NCI-H2227 (cell line): Measurements from ENCODE around the gene ZNF212.

Experiments used
- DNase-seq: peaks from one replicate; lab custom pipeline; 2025; ENCODE audit not compliant: unreplicated experiment; lab: John Stamatoyannopoulos, UW

The ZNF212 gene

DNA sequence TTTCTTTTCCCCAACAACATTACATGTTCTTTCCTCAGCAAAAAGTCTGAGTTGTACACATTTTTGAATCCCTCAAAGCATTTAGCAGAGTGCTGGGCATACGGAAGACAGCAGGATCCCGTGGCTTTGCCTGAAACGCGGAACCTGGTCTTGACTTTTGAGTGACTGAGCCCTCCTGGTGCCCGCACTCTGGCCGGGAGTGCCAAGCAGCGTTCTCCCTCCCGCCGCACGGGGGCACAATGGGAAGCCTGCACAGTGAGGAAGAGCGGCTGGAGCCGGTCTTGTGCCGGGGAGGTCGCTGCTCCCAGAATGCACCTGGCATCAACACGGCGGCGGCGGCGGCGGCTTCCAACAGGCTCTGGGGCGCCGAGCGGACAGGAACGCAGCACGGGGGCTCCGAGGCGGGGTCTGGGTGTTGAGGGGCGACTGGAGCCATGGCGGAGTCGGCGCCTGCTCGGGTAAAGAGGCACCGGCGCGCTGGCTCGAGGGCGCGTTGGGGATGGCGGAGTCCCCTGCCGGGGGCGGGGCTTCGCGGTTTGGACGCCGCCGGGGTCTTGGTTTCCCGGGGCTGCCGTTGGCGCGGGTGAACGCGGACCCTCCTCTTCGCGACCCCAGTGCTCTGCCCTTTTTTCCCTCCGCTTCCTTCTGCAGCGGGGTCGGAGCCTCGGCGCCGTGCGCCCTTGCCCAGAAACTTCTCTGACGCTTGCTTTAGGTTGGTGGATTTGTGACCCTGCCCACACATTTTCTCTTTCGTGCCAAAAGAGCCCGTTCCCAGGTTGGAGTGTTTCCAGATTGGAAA, at the start of gene ZNF212:
TSS of gene ZNF212 (plus strand) at position 307 of the 799 bp plus-strand sequence. CDS start at position 435, 128 bp downstream.
- peak; percentile 94 for DNase-seq

DNA sequence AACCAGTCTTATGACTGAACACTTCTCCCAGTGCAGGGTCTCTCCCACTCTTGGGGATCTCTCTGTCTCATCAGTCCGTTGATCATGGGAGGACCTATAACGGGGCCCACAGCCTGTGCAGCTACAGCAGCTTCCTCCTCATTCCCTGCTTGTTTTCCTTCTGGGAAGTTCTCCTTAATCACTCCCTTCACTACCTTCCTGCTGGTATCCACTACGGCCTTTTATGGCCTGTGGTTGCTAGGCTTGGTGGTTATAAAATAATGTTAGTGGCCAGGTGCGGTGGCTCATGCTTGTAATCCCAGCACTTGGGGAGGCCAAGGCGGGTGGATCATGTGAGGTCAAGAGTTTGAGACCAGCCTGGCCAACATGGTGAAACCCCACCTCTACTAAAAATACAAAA, 47.6 kb upstream of the ZNF212 start:
- DNase-seq, result no peak

DNA sequence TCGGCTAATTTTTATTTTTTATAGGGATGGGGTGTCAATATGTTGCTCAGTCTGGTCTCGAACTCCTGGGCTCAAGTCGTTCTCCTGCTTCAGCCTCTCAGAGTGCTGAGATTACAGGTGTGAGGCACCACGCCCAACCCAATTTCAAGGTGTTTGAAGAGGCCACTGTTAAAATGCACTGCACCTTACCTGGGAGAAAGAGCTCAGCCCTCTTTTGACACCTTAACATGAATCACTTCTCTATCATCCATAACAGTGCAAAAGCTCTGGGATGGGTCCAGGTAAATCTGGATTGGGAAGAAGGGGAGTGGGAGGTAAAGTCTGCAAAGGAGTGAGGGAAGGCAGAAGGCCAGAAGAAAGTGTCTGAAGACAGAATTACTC, 44.7 kb upstream of the ZNF212 start:
- no peak for DNase-seq

DNA sequence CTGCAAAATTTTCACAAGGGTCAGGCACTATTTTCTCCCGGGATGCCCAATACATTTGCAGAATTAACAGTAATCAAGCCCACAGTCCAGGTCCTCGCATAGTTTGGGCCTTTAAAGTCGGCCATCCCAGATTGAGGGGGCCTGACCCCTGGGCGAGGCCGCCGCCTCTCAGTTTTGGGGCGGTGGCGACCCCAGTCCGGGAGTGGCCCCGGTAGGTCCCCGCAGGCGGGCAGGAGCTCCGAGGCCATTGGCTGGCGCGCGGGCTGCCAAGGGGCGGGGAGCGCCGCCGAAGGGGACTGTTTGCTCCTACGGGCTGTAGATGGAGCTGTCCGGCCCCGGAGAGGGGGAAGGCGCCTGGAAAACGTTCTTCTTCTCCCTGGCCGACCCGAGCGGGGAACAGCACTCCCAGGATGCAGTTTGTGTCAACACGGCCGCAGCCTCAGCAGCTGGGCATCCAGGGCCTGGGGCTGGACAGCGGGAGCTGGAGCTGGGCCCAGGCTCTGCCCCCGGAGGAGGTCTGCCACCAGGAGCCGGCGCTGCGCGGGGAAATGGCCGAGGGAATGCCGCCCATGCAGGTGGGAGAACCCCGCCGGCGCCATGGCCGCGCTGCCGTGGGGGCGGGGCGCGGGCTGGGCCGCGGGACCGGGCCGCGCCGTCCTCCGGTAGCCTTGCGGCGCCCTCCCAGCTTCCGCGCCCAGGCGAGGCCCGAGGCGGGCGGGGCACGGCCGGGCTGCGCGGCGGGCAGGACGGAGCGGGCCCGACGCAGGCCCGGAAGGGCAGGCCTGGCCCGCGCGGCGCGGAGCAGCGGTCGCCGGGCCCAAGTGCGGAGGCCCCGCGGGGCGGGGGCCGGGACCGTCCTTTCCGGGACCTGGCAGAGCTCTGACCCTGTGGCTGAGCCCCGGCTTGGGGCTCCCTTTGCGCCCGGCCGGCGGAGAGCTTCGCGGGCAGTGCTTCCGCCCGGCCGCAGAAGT, 44.0 kb upstream of the ZNF212 start, which contains the start of gene ZNF282:
TSS of gene ZNF282 (plus strand) at position 367 of the 971 bp plus-strand sequence. CDS start at position 411, 44 bp downstream.
- DNase-seq, result peak; percentile 94

DNA sequence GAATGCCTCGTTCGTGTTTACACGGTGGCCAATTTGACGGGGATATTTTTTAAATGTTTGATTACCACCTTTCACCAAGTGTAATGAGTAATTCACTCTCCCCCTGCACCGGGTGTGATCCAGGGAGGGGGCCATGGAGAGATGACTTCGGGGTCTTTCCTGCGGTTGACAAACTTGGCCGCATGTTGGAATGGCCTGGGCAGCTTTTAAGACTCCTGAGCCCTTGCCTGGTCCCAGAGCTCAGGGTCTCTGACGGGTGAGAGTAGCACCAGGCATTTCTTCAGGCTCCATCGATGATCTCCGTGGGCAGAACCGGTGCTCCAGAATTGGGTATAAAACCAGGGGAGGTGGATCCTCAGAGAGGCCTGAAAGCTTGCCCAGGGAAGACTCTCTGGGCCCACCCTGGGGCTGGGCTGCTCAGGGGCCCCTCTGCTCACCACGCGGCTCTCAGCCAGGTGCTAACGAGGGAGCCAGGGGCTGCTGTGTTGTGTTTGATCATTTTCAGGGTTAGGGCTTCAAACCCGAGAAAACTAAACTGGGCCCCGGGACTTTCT, 43.2 kb upstream of the ZNF212 start:
- DNase-seq, result no peak

DNA sequence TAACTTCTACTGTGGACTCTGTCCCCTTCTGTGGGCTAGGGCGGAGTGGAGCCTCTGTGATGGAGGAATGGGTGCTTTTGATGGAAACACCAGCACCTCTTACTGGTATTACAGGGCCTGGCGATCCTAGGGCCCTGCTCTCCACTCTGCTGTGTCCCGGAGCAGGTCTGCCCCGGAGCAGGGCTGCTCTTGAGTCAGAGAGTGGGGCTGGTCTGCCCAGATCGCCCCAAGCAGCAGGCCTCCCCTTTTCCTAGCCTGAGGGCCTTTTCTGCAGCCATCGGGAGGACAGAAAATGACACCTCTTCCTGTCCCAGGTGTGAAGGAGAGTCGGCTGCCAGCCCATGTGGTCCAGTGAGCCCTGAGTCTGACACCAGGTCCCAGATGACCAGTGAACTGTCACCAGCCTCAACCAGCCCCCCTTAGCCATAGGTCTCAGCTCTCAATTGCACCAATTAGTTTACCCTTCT, 42.7 kb upstream of the ZNF212 start:
- no peak for DNase-seq

DNA sequence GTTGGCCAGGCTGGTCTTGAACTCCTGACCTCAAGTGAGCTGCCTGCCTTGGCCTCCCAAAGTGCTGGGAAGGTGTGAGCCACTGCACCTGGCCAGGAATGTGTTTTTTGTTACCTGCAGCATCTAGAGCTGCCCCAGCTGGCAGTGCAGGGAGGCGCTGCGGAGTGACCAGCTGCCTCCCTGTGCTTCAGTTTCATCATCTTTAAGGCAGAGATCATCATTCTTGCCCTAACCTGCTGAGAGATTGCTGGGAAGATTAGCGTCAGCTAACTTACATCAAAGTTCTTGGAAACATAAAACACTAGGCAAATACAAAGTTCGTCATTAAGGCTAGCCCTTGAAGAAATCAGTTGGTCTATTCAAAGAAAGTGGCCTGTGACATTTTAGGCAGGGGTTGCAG, 41.8 kb upstream of the ZNF212 start:
- no peak for DNase-seq

DNA sequence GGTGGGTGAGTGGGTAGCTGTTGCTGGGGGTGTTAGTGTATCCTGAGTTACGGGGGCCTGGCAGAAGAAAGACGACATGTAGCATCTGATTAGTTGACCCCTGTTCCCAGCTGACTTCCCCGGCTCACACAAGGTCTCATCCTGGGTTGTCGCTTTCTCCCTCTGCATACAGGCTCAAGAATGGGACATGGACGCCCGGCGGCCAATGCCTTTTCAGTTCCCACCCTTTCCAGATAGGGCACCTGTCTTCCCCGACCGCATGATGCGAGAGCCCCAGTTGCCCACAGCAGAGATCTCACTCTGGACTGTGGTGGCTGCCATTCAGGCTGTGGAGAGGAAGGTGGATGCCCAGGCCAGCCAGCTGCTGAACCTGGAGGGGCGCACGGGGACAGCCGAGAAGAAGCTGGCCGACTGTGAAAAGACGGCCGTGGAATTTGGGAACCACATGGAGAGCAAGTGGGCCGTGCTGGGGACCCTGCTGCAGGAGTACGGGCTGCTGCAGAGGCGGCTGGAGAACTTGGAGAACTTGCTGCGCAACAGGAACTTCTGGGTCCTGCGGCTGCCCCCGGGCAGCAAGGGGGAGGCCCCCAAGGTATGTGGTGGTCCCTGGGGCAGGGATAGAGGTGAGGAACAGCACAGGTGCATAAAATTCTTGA, 41.2 kb upstream of the ZNF212 start:
- no peak for DNase-seq

DNA sequence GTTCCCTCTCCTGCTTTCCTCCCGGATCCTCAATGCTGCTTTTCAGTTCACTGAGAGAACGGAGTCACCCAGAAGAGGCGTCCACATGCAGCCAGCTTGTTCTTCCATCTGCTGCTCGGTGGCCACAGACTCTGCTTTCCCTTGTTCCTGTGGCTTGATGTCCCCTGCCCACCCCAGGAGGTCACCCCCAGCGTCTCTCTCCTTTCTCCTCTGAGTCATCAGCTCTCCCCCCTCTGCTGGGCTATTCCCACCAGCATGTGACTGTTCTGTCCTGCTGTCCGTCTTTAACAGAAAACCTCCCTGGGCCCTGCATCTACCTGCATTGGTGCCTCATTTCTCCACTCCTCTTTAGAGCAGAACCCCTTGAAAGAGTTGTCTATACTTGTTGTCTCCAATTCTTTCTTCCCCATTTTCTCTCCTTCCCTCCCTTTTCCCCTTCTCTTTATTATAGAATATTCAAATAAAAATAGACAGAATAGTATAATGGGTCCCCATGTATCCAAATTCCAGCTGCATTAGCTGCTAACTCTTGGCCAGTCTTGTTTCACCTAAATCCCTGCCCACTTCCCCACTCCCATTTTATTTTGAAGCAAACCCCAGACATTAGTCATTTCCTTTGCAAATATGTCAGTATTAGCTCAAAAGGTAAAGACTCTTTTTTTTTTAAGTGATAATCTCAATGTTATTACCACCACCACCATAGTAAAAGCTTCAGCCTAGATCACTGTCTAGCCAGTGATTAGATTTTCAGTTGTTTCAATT, 40.0 kb upstream of the ZNF212 start:
- DNase-seq, result no peak

DNA sequence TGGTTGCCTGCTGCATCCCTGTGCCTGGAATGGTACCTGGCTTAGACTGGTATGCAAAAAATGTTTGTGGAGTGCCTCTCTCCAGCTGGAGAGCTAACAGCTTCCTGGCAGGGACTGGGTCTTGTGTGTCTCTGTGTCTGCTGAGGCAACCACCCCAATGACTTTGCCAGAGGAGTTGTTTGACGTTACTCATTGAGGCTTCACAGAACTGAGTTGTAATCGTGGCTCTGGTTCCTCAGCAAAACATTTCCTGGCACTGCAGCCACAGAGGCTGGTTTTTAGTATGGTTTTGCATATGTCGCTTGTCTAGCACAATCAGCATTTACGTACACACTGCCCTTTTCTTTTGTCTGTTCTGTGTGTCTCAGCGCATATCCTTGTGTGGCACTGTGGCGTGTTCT, 36.6 kb upstream of the ZNF212 start:
- no peak for DNase-seq

DNA sequence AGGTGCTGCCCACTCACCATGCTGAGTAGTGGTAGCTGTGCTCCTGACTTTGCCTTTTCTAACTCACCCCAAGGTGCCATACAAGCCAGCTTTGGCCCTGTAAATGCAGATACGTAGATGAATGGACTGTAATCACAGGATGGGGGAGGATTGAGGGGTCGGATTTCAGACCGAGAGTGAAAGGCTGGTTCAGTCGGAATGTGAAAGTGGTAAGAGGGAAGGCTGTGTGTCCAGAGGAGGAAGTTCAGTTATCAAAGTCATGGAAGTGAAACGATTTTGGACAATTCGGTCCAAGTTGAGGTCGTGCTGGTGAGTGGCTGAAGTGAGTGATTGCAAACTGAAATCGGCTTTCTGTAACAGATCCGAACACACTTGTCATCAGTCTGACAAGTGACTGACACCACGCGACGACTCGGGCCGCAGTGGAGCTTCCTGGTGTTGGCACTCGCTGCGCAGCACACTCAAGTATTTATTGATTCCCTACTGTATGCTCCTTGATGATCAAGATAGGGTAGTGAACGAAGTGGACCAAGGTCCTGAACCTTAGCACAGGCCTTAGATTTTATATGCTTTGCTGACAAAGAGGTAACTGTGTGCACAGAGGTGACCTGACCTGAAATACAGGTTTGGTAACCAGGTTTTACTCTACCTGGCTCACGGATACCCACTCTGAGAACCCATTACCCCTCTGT, 33.6 kb upstream of the ZNF212 start:
- no peak for DNase-seq

DNA sequence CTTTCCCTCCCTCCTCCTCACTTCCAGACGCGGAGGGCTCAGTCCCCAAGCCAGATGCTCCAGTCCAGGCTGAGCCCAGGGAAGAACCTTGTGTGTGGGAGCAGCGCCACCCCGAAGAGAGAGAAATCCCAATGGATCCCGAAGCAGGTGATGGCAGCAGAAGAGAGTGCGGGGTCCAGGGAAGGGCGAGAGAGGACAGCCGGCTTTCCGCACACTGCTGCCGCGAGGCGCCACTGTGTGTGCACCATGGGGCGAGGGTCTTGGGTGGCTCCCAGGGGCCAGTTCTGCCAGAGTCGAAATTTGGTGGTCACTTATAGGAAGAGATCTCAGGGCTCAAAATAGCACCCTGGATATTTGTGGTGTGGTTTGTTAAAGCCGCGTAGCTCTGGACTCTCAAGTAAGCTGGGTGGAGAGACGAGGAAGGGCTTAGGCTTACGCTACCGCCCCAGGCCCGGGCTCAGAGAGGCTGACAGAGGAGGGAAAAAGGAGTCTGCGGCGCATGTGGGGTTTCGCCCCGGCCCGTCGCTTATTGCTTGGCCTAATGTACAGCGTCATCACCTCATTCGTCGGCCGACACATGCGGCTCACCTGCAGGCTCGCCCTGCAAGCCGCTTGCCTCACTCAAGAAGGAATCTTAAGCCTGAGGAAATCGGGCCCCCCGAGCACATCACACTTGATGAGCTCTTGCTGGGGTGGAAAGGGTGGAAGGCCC, 32.0 kb upstream of the ZNF212 start:
- DNase-seq, result no peak

DNA sequence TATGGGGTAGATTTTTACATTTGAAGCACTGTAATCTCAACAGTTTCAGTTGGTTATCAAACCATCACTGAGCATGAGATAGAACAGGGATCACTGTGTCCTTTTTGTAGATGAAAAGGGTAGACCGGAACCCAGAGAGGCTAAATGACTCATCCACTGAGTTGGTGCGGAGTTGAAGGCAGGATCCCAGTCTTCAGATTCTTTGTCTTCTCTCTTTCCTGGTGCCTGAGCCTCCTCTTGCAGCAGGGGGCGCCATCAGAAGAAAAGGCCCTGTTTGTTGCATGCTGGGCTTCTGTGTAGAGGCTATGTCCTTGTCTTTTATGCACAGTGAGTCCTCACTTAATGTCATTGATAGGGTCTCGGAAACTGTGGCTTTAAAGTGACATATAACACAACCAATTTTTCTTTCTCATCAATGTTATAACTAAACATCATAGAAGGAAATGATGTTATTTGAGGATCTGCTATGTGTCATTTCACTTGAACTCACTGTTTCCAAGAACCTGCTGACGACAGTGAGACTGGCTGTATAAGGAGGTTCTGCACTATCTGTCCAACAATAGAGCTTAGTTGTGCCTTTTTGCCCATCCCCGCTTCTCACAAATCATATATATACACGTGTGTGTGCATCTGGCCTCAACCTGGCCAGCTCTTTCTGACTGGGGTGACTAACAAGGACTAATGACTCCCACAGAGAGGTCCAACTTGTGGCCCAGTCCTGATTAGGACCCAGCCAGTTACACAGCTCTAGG, 29.8 kb upstream of the ZNF212 start:
- DNase-seq, result peak; percentile 64

DNA sequence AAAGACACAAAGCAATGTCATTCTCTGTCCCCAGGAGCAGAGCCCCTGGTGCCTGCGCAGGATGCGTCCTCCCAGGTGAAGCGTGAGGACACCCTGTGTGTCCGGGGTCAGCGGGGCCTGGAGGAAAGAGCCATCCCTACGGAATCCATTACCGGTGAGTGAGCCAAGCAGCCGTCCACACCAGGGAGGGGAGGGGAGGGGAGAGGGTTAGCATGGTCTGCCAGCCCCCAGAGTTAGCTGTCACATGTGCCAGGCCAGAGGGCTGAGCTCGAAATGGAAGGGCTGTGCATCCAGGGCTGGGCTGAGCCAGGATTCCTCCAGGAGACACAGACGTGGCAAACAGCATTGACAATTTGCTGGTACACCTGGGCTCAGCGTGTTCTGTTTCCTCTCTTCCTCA, 28.9 kb upstream of the ZNF212 start:
- no peak for DNase-seq

DNA sequence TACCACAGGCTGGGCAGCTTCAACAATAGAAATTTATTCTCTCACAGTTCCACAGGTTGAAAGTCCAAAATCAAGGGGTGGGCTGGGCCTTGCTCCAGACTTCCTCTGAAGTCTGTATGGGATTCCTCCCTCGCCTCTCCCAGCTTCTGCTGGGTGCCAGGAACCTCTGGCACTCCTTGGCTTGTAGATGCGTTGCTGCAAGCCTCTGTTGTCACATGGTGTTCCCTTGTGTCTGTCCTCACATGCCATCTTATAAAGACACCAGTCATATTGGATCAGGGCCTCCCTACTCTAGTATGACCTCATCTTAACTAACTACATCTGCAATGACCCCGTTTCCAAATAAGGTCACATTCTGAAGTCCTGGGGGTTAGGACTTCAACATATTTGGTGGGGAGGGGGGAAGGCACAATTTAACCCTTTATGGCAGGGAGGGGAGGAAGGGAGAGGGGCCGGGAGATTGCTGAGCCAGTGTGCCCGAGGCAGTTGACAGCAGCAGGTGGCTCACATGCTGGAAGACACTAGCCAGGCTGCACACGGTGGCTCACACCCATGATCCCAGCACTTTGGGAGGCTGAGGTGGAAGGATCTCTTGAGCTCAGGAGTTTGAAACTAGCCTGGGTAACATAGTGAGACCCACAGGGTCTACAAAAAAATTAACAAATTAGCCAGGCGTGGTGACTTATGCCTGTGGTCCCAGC, 25.3 kb upstream of the ZNF212 start:
- no peak for DNase-seq

DNA sequence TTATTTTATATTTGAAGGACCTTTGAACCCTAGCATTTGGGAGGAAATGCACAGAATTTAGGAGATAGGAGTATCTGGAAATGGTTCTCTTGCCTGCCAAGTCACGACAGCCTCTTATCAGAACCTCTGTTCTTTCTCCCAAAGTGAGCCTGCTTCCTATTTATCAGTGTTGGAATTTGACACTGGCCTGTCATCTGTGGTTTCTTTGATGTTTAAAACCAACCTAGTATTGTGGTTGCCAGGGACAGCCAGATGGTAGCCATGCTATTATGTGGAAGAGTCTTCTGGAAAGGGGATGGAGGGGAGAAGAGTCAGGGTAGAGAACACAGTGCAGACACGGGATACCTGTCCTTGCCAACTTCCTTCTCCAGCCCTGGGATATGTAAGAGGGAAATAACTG, 23.0 kb upstream of the ZNF212 start:
- DNase-seq, result no peak

DNA sequence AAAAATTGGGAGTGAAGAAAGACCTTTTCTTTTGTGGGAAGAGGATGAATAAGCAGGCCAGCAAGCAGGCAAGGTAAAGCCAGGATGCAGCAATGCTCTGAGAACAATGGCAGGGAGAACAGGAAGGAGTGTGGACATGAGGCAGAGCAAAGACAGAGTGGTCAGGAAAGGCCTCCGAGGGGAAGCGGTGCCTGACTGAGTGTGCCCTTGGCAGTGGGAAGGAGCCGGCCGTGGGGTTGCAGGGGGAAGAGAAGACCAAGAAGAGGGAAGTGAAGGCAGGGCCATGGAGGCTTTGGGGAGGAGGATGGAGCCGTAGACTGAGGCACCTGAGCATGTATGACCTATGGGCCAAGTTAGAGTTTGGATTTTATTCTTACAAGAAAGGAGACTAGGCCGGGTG, 21.9 kb upstream of the ZNF212 start:
- DNase-seq, result no peak
